ENCODE results near the gene ATP2C1. TPM values are rescaled to one million over a fixed set of nuclear protein-coding genes. Genes with fewer than 3 reads are reported as not detected.

Gene ATP2C1
- total and polyA plus RNA-seq, 2 donors (not counting 1 experiment from before 2014, with no cell fraction given): 23.9 to 59.2 TPM

DNA sequence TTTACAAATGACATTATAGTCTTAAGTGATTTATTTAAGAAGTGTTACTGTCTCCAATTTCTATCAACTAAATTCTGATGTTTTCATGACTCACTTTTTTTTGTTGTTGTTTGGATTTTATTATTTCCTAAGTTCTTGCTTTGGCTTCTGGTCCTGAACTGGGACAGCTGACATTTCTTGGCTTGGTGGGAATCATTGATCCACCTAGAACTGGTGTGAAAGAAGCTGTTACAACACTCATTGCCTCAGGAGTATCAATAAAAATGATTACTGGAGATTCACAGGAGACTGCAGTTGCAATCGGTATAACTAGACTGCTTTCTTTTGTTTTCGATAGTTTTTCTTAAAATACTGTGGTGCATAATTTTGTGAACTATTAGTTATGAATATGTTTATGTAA lies 85.2 kb downstream of the ATP2C1 start:
- Mint-ChIP-seq H3K4me3 (no peak overlapping the region), H3K27ac (no peak overlapping the region), H3K27me3 (no peaks in the 10 kb centered on the region), H3K9me3 (ENCODE audit: insufficient read depth) (no peaks in the 10 kb centered on the region), H3K4me1 (no peaks in the 10 kb centered on the region)
- ATAC-seq (ENCODE audit: low read depth): no peak
- H3K27me3 ChIP-seq (replicated peaks in 1 of 4; ENCODE audit: control extremely low read depth in 1 of 4, control insufficient read depth in 3 of 4, insufficient read depth in 4 of 4, low read length in 3 of 4): no peaks in the 10 kb centered on the region
- H3K4me3 ChIP-seq (ENCODE audit: control extremely low read depth in 1 of 5, extremely low read depth in 1 of 5, insufficient read depth in 1 of 5, low read depth in 2 of 5, low read length in 4 of 5): no peak overlapping the region
- no peak overlapping the region for H3K9ac ChIP-seq (ENCODE audit: low read length)
- WGBS (ENCODE audit: insufficient coverage): 100% methylated on average over 2 of the region's 2 CpGs
- H3K27ac ChIP-seq (ENCODE audit: low read length in 2 of 2): no peak overlapping the region
- no peaks in the 10 kb centered on the region for H3K4me1 ChIP-seq (ENCODE audit: control insufficient read depth in 2 of 2, insufficient read depth in 2 of 2, low read length in 2 of 2)
- POLR2A ChIA-PET: no interaction called here
- H3K79me2 ChIP-seq (ENCODE audit: control insufficient read depth, insufficient read depth, low read length): no peaks in the 10 kb centered on the region
- H4K20me1 ChIP-seq (ENCODE audit: control insufficient read depth, insufficient read depth, low read length, poor library complexity, severe bottlenecking): no peaks in the 10 kb centered on the region
- H2AFZ ChIP-seq (ENCODE audit: insufficient read depth, low read depth, low read length, poor library complexity, severe bottlenecking): no peak overlapping the region
- peaks cover 0 to 28% of the 10 kb centered on the region in 2 experiments for H3K36me3 ChIP-seq (replicated peaks in 1 of 2; ENCODE audit: control extremely low read depth in 1 of 2, control insufficient read depth in 1 of 2, extremely low read depth in 1 of 2, insufficient read depth in 2 of 2, low read length in 1 of 2)
- TF ChIP-seq, protein P1, sequence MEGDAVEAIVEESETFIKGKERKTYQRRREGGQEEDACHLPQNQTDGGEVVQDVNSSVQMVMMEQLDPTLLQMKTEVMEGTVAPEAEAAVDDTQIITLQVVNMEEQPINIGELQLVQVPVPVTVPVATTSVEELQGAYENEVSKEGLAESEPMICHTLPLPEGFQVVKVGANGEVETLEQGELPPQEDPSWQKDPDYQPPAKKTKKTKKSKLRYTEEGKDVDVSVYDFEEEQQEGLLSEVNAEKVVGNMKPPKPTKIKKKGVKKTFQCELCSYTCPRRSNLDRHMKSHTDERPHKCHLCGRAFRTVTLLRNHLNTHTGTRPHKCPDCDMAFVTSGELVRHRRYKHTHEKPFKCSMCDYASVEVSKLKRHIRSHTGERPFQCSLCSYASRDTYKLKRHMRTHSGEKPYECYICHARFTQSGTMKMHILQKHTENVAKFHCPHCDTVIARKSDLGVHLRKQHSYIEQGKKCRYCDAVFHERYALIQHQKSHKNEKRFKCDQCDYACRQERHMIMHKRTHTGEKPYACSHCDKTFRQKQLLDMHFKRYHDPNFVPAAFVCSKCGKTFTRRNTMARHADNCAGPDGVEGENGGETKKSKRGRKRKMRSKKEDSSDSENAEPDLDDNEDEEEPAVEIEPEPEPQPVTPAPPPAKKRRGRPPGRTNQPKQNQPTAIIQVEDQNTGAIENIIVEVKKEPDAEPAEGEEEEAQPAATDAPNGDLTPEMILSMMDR (IDR thresholded peaks at IDR 0.05): no peak
- no peak for TF ChIP-seq EZH2 (IDR thresholded peaks at IDR 0.05; ENCODE audit: borderline replicate concordance, insufficient read depth, low read depth, low read length, poor library complexity, severe bottlenecking)
- H3K4me2 ChIP-seq (replicated peaks; ENCODE audit: low read depth, low read length, poor library complexity, severe bottlenecking): no peak overlapping the region
- H3K9me3 ChIP-seq (ENCODE audit: control extremely low read depth in 1 of 3, control insufficient read depth in 2 of 3, insufficient read depth in 1 of 3, low read length in 2 of 3): no peaks in the 10 kb centered on the region
- DNase-seq: no peak
- CTCF ChIA-PET: no interaction called here
- intact Hi-C loops (cut with micrococcal nuclease): no loop called here

DNA sequence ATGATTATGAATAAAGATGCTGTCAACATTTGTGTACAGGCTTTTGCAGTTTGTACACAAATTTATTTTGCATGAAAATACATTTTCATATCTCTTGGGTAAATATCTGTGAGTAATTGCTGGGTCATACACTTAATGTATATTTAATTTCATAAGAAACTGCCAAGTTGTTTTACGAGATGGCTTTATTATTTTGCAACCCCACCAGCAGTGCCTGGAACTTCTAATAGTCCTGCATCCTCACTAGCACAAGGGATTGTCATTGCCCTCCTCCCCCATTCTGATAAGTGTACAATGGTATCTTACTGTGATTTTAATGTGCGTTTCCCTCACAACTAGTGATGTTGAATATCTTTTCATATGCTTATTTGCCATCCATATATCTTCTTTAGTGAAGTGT lies 87.6 kb downstream of the ATP2C1 start:
- CTCF ChIA-PET: no interaction called here
- ATAC-seq (ENCODE audit: low read depth): no peak
- no peaks in the 10 kb centered on the region for H3K79me2 ChIP-seq (ENCODE audit: control insufficient read depth, insufficient read depth, low read length)

More for the DNA sequence above, 87.6 kb downstream of the ATP2C1 start:
- H3K4me3 Mint-ChIP-seq: no peak overlapping the region
- H4K20me1 ChIP-seq (ENCODE audit: control insufficient read depth, insufficient read depth, low read length, poor library complexity, severe bottlenecking): no peaks in the 10 kb centered on the region
- DNase-seq: no peak
- POLR2A ChIA-PET: no interaction called here
- no peaks in the 10 kb centered on the region for H3K27me3 Mint-ChIP-seq
- no peak overlapping the region for H3K4me2 ChIP-seq (replicated peaks; ENCODE audit: low read depth, low read length, poor library complexity, severe bottlenecking)
- no peak overlapping the region for H3K4me3 ChIP-seq (ENCODE audit: control extremely low read depth in 1 of 5, extremely low read depth in 1 of 5, insufficient read depth in 1 of 5, low read depth in 2 of 5, low read length in 4 of 5)
- H3K4me1 ChIP-seq (ENCODE audit: control insufficient read depth in 2 of 2, insufficient read depth in 2 of 2, low read length in 2 of 2): no peaks in the 10 kb centered on the region
- H2AFZ ChIP-seq (ENCODE audit: insufficient read depth, low read depth, low read length, poor library complexity, severe bottlenecking): no peak overlapping the region
- intact Hi-C loops (cut with micrococcal nuclease): no loop called here
- no peaks in the 10 kb centered on the region for H3K9me3 ChIP-seq (ENCODE audit: control extremely low read depth in 1 of 3, control insufficient read depth in 2 of 3, insufficient read depth in 1 of 3, low read length in 2 of 3)
- H3K36me3 ChIP-seq (replicated peaks in 1 of 2; ENCODE audit: control extremely low read depth in 1 of 2, control insufficient read depth in 1 of 2, extremely low read depth in 1 of 2, insufficient read depth in 2 of 2, low read length in 1 of 2): peaks cover 0 to 16% of the 10 kb centered on the region in 2 experiments
- no CpG with 5 or more reads among the region's 2 CpGs for WGBS (ENCODE audit: insufficient coverage)
- H3K27ac Mint-ChIP-seq: no peak overlapping the region
- no peak for TF ChIP-seq EZH2 (IDR thresholded peaks at IDR 0.05; ENCODE audit: borderline replicate concordance, insufficient read depth, low read depth, low read length, poor library complexity, severe bottlenecking)
- TF ChIP-seq, protein P1 (IDR thresholded peaks at IDR 0.05): no peak
- no peaks in the 10 kb centered on the region for H3K9me3 Mint-ChIP-seq (ENCODE audit: insufficient read depth)
- H3K9ac ChIP-seq (ENCODE audit: low read length): no peak overlapping the region
- H3K27me3 ChIP-seq (replicated peaks in 1 of 4; ENCODE audit: control extremely low read depth in 1 of 4, control insufficient read depth in 3 of 4, insufficient read depth in 4 of 4, low read length in 3 of 4): no peaks in the 10 kb centered on the region
- no peaks in the 10 kb centered on the region for H3K4me1 Mint-ChIP-seq
- H3K27ac ChIP-seq (ENCODE audit: low read length in 2 of 2): no peak overlapping the region

Data from B cell (primary cell).